Subcutaneous adipose tissue (tissue), 4 donors: ENCODE data around the gene OR4K13. TPM values are rescaled to one million over a fixed set of nuclear protein-coding genes. Genes with fewer than 3 reads are reported as not detected.

Source experiments
- total RNA-seq, 4 donors: library from RNA; depleted of rRNA; stranded (reverse); fragments of >200 nt; gene quantifications; one replicate each; pipeline ENCODE4 v1.1.0, GENCODE V29; 2016
- TF ChIP-seq, protein P1 (sequence below): fragments of 450-650 bp; IDR thresholded peaks from one replicate; pipeline ENCODE4 v1.5.1; 2016; ENCODE audit warnings: low read depth, mild to moderate bottlenecking, control low read depth, antibody characterized with exemption, moderate library complexity

OR4K13 gene
- not detected for total RNA-seq

GRCh38 chr14:20035938-20036337 lies at the start of gene OR4K13:
Gene OR4K13, minus strand, starts transcription at chr14:20036038. Its CDS starts 1,280 bp downstream, at chr14:20034758.
- TF ChIP-seq, protein P1, sequence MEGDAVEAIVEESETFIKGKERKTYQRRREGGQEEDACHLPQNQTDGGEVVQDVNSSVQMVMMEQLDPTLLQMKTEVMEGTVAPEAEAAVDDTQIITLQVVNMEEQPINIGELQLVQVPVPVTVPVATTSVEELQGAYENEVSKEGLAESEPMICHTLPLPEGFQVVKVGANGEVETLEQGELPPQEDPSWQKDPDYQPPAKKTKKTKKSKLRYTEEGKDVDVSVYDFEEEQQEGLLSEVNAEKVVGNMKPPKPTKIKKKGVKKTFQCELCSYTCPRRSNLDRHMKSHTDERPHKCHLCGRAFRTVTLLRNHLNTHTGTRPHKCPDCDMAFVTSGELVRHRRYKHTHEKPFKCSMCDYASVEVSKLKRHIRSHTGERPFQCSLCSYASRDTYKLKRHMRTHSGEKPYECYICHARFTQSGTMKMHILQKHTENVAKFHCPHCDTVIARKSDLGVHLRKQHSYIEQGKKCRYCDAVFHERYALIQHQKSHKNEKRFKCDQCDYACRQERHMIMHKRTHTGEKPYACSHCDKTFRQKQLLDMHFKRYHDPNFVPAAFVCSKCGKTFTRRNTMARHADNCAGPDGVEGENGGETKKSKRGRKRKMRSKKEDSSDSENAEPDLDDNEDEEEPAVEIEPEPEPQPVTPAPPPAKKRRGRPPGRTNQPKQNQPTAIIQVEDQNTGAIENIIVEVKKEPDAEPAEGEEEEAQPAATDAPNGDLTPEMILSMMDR, result no peak

DNA sequence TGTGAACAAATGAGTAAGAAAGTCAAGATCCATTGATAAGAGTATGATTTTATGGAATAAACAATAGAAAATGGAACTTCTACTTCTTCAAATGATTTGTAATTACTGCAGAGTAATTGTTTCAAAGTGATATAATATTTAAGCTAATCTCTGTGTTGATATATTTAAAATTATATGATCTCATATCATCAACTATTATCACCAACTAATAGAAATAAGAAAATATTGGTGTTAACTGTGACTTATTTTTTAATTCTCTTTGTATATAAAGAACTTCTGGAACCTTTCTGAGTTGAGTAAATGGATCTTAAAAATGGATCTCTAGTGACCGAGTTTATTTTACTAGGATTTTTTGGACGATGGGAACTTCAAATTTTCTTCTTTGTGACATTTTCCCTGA lies 23.9 kb upstream of the OR4K13 start, which contains the start of gene OR4L1:
Gene OR4L1, plus strand, starts transcription at position 301 of the 400 bp plus-strand sequence. Its CDS starts 0 bp downstream, at position 301.
- TF ChIP-seq, protein P1, result no peak

DNA sequence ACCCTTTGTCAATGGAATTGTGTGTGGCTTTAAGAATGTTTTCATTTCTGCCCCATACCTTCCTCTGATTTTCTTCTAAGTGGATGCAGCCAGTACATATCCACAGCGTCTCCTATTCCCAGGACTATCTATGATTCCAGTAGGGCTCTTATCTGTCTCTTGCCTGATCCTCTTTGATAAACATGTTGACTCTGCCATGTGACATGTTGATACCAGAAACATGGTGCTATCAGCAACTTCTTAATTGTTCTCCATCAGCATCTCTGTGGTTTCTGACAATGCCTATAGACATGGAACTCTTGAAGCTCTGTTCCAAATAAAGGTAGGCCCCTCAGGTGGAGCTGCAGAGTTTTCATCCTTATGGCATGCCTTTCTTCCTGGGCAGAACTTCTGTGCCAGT lies 12.4 kb upstream of the OR4K13 start:
- TF ChIP-seq, protein P1, result no peak

- TF ChIP-seq, protein P1, result no peak
Measured at GRCh38 chr14:20044243-20044642, 8.4 kb upstream of the OR4K13 start.

DNA sequence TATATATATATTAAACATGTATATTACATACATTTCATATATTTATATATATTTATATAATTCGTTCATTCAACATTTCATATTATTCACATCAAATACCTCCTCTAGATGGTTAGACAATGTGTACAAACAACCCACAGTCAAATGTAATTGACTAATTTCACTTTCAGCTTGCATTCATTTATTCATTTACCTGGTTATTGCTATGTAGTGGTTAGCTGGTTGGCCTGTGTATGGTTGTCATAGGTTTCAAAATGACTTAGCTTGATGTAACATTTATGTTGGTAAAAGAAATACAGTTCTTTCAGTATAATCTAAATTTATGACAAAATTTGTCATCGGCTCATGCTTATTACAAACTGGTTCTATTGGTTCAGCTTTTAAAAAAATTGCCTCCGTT lies 389 bp downstream of the OR4K13 start:
- TF ChIP-seq, protein P1, result no peak

- TF ChIP-seq, protein P1, result no peak
Measured at GRCh38 chr14:20031058-20031457, 4.8 kb downstream of the OR4K13 start.

GRCh38 chr14:20019257-20019865 lies 16.5 kb downstream of the OR4K13 start, which contains the start of gene OR4K14:
Gene OR4K14, minus strand, starts transcription at chr14:20019307. Its CDS starts 4,114 bp downstream, at chr14:20015193.
- TF ChIP-seq, protein P1, result no peak
